ENCODE measurements around the gene NEGR1.

GRCh38 chr1:71364236-71364635, 918.1 kb downstream of the NEGR1 start:
- no peak for TF ChIP-seq CTCF (conservative IDR thresholded peaks at IDR 0.05)
- TF ChIP-seq EZH2 (IDR thresholded peaks at IDR 0.05; ENCODE audit: low read depth): no peak

Data from PC-9 (cell line).